HepG2 (cell line): ENCODE data around the gene CTSA. TPM values are rescaled to one million over a fixed set of nuclear protein-coding genes. Genes with fewer than 3 reads are reported as not detected.

Source experiments
- GATAD2A ChIP-seq: IDR thresholded peaks from 2 replicates; pipeline ENCODE4 v1.6.1; 2016
- NRL ChIP-seq: sonication (generic); formaldehyde crosslinking; IDR thresholded peaks from 2 replicates; pipeline ENCODE4 v1.5.0; 2020; ENCODE audit warnings: missing genetic modification reagents, mild to moderate bottlenecking, moderate library complexity, borderline replicate concordance
- POGK ChIP-seq: sonication (generic); formaldehyde crosslinking; conservative IDR thresholded peaks from 2 replicates; pipeline ENCODE4 v1.8.0; 2022; ENCODE audit warnings: mild to moderate bottlenecking, moderate library complexity, missing genetic modification reagents
- PRDM4 ChIP-seq: sonication (generic); formaldehyde crosslinking; IDR thresholded peaks from 2 replicates; pipeline ENCODE4 v1.9.0; 2021; ENCODE audit warnings: missing genetic modification reagents, borderline replicate concordance
- XRCC5 ChIP-seq: fragments of 200-400 bp; formaldehyde crosslinking; optimal IDR thresholded peaks from 2 replicates; pipeline ENCODE3; 2017; ENCODE audit warnings: mild to moderate bottlenecking, low read length
- ZBTB34 ChIP-seq: sonication (generic); formaldehyde crosslinking; IDR thresholded peaks from 2 replicates; pipeline ENCODE4 v1.8.0; 2022; ENCODE audit warnings: mild to moderate bottlenecking, missing genetic modification reagents
- ZFYVE20 ChIP-seq: sonication (generic); formaldehyde crosslinking; IDR thresholded peaks from 2 replicates; pipeline ENCODE4 v1.8.0; 2023; ENCODE audit warnings: low read depth, mild to moderate bottlenecking, moderate library complexity, missing genetic modification reagents, borderline replicate concordance
- ZNF292 ChIP-seq: sonication (generic); formaldehyde crosslinking; IDR thresholded peaks from 2 replicates; pipeline ENCODE4 v1.8.1; 2022; ENCODE audit warnings: mild to moderate bottlenecking, low read depth, missing genetic modification reagents, borderline replicate concordance
- polyA plus RNA-seq, 8 experiments: library from polyadenylated mRNA; depleted of rRNA in 3 of 8; stranded (reverse) in 7 of 8; unstranded in 1 of 8; fragments of >200 nt; fragmentation: Illumina TruSeq in 4 of 8; extraction: Trizol in 4 of 8; gene quantifications; 2 replicates each; pipeline versions ENCODE4 v1.2.1 to v1.2.3, GENCODE V29; 2011 to 2016; ENCODE audit warnings: low read depth in 4 of 8, missing spikeins in 1 of 8, mixed read lengths in 1 of 8; ENCODE audit not compliant: insufficient read depth in 1 of 8
- total RNA-seq, 5 experiments: library from RNA; depleted of rRNA; stranded (reverse); fragments of >200 nt; fragmentation: Illumina TruSeq; extraction: Trizol; gene quantifications; 2 replicates each; pipeline ENCODE4 v1.2.3, GENCODE V29; 2016; ENCODE audit warnings: low read depth in 1 of 5
- TF ChIP-seq, protein P1 (sequence below): sonication (generic); formaldehyde crosslinking; IDR thresholded peaks from 2 replicates; pipeline ENCODE4 v1.4.0; 2020; ENCODE audit warnings: mild to moderate bottlenecking, missing genetic modification reagents

CTSA gene
- total and polyA plus RNA-seq, 2 of the 13 experiments (the other 11 are each of a cell fraction or from before 2014, with no cell fraction given): 202 to 231 TPM

DNA sequence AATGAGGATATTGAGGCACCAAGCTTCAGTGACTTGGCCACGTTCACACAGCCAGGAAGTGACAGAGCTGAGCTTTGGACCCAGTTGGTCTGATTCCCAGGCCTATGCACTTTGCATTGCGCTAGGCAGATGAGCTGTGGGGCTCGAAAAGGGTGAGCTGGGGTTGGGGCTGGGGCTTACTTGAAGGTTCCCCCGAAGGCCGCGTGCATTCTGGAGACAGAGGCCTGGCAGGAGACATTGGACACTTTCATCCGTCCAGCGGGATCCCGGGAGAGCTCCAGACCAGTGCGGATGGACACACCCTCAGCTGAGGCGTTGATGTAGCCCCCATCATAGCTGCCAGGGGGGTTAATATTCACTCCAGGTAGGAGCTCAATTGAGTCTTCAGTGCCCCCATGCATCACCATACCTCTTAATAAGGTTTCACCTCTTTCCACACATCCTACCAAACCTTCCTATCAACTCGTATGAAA, 18.2 kb downstream of the CTSA start (continued):
- TF ChIP-seq PRDM4 (no peak), ZBTB34 (CRISPR knock-in tag) (no peak), XRCC5 (peak; percentile 37), POGK (no peak), GATAD2A (peak; percentile 84), ZFYVE20 (CRISPR knock-in tag) (no peak), NRL (CRISPR knock-in tag) (no peak), ZNF292 (CRISPR knock-in tag) (peak; percentile 59)
- TF ChIP-seq, protein P1, sequence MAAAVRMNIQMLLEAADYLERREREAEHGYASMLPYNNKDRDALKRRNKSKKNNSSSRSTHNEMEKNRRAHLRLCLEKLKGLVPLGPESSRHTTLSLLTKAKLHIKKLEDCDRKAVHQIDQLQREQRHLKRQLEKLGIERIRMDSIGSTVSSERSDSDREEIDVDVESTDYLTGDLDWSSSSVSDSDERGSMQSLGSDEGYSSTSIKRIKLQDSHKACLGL: no peak
